GM18505 (cell line): ENCODE results near the gene SYNJ2.

Experiments used
- ATAC-seq: cut with Tn5 transposase; IDR thresholded peaks from one replicate; pipeline ENCODE4 v1.9.1; 2021; ENCODE audit not compliant: unreplicated experiment
- POLR2A ChIP-seq: IDR thresholded peaks from 4 replicates; pipeline ENCODE4 v1.6.1; 2011; ENCODE audit warnings: borderline replicate concordance; ENCODE audit not compliant: insufficient read depth, insufficient read length; ENCODE audit errors: extremely low read depth

SYNJ2 gene

GRCh38 chr6:158039571-158040050, 57.9 kb downstream of the SYNJ2 start:
- no peak for TF ChIP-seq POLR2A
- ATAC-seq: no peak

DNA sequence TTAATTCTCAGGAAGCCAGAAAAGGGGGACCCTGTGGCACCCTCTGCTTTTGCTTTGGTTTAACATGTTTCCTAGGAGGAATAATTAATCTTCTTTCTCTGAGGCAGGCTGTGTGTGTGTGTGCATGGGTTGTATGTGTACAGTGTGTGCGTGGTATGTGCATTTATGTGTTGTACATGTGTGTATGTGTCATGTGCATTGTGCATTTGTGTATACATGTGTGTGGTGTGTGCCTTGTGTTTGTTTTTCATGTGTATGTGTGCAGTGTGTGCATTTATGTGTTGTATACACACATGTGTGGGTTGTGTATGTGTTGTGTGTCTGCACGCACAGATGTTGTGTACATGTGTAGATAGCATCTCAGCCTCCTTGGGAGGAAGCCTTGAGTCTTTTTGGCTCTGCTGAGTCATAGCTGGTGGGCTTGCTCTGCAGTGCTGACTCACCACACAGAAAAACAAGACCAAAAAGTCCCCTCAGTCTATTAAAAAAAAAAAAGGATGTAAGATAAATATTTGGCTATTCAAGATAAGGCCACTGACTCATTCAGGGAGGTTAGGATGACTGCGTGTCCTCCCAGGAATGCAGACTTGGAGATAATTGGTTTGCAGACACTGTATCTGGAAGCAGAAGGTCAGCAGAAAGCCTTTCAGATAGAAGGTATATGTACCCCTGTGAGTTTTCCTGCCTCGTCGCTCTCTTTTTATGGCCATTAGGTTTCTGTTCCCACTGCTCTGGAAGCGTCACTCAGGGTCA, 58.6 kb downstream of the SYNJ2 start:
- no peak for TF ChIP-seq POLR2A
- ATAC-seq: no peak

DNA sequence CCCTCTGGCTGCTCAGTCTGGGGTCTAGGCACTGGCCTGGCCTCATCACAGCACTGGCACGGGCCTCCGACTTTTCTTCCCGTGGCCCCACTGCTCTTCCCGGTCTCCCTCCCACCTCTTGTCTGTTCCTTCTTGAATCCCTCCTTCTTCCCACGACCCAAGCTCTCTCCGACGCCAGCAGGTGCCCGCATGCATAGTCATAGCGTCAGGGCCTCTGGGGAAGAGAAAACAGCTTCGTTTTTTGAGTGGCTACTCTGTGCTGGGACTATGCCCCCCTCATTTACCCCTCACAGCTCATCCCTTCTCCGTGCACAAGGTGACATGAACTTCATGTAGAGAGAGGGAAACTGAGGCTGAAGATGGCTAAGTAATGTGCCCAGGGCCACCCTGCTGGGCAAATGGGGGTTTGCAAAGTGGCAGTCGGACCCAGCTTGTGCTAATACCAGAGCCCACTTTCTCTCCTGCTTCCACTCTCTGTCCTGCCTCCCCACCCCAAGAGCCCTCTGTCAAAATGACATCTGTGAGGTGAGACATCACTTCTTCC, 59.2 kb downstream of the SYNJ2 start:
- TF ChIP-seq POLR2A: no peak
- no peak for ATAC-seq

GRCh38 chr6:158041370-158041769, 59.7 kb downstream of the SYNJ2 start:
- no peak for ATAC-seq
- TF ChIP-seq POLR2A: no peak

DNA sequence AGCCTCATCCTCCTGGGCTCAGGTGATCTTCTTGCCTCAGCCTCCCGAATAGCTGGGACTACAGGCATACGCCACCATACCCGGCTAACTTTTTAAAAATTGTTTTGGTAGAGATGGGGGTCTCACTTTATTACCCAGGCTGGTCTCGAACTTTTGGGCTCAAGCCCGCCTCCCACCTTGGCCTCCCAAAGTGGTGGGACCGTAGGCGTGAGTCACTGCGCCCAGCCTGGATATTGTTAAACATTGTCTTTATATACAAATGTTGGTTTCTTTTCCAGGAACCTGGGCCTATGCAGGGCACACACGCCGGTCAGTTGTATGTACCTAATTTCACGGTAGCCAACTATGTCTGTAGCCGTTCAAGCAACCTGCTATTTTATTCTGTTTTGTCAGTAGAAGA, 60.1 kb downstream of the SYNJ2 start:
- no peak for TF ChIP-seq POLR2A
- ATAC-seq: no peak

DNA sequence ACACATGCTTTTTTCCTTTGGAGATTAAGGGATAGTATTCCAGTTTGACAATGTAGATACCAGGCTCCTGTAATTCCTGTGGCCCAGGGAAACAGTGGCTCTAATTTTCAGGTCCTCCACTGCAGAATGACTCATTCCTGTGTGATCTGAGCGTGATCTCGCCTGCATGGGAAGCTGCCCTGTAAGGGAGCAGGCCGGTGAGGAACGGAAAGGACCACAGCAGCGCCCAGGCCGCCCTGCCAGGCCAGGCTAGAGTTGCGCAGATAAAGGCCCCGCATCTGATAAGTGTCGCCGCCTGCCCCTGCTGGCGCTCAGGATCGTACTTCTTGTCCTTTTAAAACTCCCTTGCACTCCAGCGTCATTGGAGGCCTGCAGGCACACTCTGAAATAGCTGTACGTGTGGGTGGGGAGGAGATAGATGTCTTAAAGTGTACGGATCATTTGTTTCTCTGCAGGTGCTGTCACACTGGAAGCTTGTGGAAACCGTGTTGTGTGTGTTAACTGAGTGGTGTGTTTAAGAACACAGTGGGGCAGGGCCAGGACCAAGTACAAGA, 60.7 kb downstream of the SYNJ2 start:
- ATAC-seq: no peak
- TF ChIP-seq POLR2A: no peak

DNA sequence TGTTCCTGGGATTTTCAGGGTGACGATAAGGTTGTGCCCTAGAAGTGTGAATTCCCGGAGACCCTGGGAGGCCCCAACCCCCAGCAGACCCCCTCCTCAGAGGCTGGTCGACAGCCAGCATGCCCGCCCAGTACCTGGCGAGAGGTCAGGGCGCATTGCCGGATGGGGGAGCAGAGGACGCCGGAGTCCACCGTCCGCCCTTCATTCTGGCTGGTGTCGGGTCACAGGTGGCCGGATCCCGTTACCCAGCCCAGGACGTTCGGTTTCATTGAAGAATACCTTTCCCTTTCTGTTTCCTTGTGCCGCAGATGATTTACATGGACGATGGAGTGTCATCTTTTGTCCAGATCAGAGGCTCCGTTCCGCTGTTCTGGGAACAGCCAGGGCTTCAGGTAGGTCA, 61.3 kb downstream of the SYNJ2 start:
- no peak for ATAC-seq

GRCh38 chr6:158043586-158044524, 62.2 kb downstream of the SYNJ2 start:
- TF ChIP-seq POLR2A: no peak
- ATAC-seq: no peak

More for the DNA sequence above, 61.3 kb downstream of the SYNJ2 start:
- no peak for TF ChIP-seq POLR2A

DNA sequence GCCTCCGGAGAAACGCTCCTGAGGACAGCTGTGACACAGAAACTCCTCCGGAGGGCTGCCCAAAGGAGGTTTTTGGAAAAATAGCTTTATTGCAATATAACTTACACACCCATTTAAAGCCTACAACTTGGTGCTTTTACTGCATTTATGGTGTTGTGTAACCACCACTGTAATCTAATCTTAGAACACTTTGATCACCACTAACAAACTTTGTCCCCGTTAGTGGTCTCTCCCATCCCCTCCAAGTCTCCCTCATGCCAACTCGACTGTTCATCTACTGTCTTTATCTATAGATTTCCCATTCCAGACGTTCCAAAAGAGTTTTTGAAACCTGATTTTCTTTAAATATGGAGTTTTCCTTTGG, 62.8 kb downstream of the SYNJ2 start:
- TF ChIP-seq POLR2A: no peak
- ATAC-seq: no peak

GRCh38 chr6:158046201-158047126, 64.8 kb downstream of the SYNJ2 start:
- no peak for TF ChIP-seq POLR2A
- no peak for ATAC-seq

DNA sequence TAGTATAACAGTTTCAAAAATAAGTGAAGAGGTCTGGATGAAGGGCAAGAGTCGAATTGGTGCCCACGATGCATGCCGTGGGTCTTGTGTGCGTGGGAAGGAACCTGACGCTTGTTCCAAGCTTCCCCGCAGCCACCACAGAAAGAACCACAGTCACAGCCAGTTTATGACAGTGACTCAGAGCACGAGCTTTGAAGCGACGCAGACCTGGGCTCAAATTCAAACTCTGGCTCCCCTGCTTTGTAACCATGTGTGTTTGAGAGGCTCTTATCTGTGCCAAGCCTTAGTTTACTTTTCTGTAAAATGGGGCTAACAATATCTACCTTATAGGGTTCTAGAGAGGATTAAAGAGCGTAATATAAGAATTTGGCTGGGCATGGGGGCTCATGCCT, 65.5 kb downstream of the SYNJ2 start:
- TF ChIP-seq POLR2A: no peak
- no peak for ATAC-seq

GRCh38 chr6:158047563-158048323, 66.1 kb downstream of the SYNJ2 start:
- no peak for TF ChIP-seq POLR2A
- ATAC-seq: no peak
